ENCODE measurements around the gene ATOH8.

The ATOH8 gene

GRCh38 chr2:85736456-85737355, 17.1 kb upstream of the ATOH8 start:
- DNase-seq: no peak

GRCh38 chr2:85737481-85737880, 16.3 kb upstream of the ATOH8 start:
- DNase-seq: no peak

- DNase-seq: no peak
Measured at GRCh38 chr2:85737961-85738360, 15.8 kb upstream of the ATOH8 start.

GRCh38 chr2:85740193-85740592, 13.6 kb upstream of the ATOH8 start:
- no peak for DNase-seq

GRCh38 chr2:85741211-85741832, 12.5 kb upstream of the ATOH8 start:
- DNase-seq: no peak

GRCh38 chr2:85741833-85742455, 11.8 kb upstream of the ATOH8 start:
- peak; percentile 28 for DNase-seq

- DNase-seq: no peak
Measured at GRCh38 chr2:85743304-85743978, 10.3 kb upstream of the ATOH8 start.

- DNase-seq: no peak
Measured at GRCh38 chr2:85744055-85744454, 9.7 kb upstream of the ATOH8 start.

GRCh38 chr2:85744741-85745601, 8.8 kb upstream of the ATOH8 start:
- no peak for DNase-seq

GRCh38 chr2:85745619-85746018, 8.2 kb upstream of the ATOH8 start:
- no peak for DNase-seq

- DNase-seq: no peak
Measured at GRCh38 chr2:85746321-85747004, 7.3 kb upstream of the ATOH8 start.

- no peak for DNase-seq
Measured at GRCh38 chr2:85747441-85747840, 6.3 kb upstream of the ATOH8 start.

GRCh38 chr2:85748039-85748734, 5.6 kb upstream of the ATOH8 start:
- no peak for DNase-seq

- DNase-seq: no peak
Measured at GRCh38 chr2:85748985-85749875, 4.6 kb upstream of the ATOH8 start.

GRCh38 chr2:85750587-85751575, 2.9 kb upstream of the ATOH8 start:
- DNase-seq: peak; percentile 17

GRCh38 chr2:85751627-85752026, 2.2 kb upstream of the ATOH8 start:
- DNase-seq: no peak

GRCh38 chr2:85753035-85753524, 711 bp upstream of the ATOH8 start:
- no peak for DNase-seq

- DNase-seq: peak; percentile 19
Measured at GRCh38 chr2:85754313-85755095, 713 bp downstream of the ATOH8 start.

All from NCI-H748 treated with DMSO at 0.1 percent for 48 hours (cell line).